ENCODE measurements around the gene MYO1E.

The MYO1E gene

DNA sequence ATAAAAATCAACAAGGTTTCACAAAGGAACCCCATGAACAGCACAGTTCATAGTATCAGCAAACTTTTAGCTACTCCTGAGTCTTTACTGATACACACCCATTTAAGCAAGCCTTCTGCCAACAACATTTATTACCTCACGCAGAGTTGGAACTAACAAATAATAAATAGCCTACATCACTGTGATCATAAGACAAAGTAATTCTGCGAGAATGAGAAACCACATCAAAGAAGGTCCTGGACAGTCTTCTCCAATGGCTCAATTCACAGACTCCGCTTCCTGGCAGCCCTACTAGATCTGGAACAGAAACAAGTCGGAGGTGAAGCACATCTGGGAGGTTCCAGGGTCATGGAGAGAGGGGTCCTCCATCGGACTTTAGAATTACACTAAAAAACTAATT is 129.0 kb downstream of the MYO1E start:
- no peak overlapping the region for H3K27ac ChIP-seq
- no peak for TF ChIP-seq ZFX (IDR thresholded peaks at IDR 0.05; ENCODE audit: borderline replicate concordance)
- TF ChIP-seq, protein P1, sequence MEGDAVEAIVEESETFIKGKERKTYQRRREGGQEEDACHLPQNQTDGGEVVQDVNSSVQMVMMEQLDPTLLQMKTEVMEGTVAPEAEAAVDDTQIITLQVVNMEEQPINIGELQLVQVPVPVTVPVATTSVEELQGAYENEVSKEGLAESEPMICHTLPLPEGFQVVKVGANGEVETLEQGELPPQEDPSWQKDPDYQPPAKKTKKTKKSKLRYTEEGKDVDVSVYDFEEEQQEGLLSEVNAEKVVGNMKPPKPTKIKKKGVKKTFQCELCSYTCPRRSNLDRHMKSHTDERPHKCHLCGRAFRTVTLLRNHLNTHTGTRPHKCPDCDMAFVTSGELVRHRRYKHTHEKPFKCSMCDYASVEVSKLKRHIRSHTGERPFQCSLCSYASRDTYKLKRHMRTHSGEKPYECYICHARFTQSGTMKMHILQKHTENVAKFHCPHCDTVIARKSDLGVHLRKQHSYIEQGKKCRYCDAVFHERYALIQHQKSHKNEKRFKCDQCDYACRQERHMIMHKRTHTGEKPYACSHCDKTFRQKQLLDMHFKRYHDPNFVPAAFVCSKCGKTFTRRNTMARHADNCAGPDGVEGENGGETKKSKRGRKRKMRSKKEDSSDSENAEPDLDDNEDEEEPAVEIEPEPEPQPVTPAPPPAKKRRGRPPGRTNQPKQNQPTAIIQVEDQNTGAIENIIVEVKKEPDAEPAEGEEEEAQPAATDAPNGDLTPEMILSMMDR (IDR thresholded peaks at IDR 0.05): no peak

DNA sequence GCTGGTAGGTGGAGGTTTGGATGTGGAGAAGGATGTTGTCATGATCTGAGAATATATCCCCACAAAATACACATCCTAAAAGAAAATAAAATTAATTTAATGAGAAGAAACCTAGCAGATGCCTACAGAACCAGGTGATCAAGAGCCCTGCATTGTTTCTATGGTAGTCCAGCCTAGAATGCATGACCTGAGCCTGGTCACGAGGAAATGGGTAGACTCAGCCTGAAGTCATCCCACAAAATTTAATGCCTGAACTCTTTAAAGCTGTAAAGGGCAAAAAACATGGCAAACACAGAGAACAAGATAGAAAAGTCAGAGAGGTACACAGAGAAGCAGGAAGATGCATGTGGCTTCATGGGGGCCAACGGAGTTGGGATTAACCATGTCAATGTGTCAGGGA is 130.0 kb downstream of the MYO1E start:
- TF ChIP-seq, protein P1 (IDR thresholded peaks at IDR 0.05): no peak
- TF ChIP-seq ZFX (IDR thresholded peaks at IDR 0.05; ENCODE audit: borderline replicate concordance): no peak
- H3K27ac ChIP-seq: no peak overlapping the region

DNA sequence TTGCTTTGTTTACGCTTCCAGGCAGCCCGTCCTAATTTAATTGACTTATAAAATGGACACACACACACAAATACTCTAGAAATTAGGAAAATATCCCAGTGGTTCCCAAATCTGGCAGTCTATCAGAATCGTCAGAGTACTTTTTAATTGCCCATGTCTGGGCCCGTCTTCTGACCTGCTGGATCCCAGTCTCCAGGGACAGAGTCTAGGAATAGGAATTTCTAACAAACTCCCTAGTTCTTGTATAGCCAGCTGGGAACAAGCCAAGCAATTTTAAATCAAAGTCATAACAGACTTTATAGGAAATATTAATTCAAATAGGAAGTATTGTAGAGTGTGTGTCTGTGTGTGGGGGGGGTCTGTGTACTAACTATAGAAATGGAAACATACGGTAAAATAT is 132.6 kb downstream of the MYO1E start:
- TF ChIP-seq, protein P1 (IDR thresholded peaks at IDR 0.05): no peak
- no peak for TF ChIP-seq ZFX (IDR thresholded peaks at IDR 0.05; ENCODE audit: borderline replicate concordance)
- H3K27ac ChIP-seq: no peak overlapping the region

DNA sequence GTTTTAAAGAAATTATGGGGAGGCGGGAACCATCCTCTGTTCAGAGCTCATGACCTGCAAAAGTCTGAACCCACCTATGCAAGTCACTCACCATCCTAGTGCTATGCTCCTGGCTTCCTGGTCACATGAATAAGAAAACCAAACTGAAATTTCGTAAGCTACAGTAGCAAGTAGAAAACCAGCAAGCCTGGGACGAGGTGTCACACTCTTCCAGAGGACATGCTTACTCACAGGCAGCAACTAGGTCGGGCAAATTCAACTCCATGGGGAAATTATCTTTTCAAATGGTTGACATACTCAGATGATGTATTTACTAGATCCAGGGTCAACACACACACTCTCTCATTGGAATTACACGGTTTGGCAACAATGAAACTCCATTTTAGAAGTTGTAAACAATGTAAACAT is 134.7 kb downstream of the MYO1E start:
- H3K27ac ChIP-seq: no peak overlapping the region

DNA sequence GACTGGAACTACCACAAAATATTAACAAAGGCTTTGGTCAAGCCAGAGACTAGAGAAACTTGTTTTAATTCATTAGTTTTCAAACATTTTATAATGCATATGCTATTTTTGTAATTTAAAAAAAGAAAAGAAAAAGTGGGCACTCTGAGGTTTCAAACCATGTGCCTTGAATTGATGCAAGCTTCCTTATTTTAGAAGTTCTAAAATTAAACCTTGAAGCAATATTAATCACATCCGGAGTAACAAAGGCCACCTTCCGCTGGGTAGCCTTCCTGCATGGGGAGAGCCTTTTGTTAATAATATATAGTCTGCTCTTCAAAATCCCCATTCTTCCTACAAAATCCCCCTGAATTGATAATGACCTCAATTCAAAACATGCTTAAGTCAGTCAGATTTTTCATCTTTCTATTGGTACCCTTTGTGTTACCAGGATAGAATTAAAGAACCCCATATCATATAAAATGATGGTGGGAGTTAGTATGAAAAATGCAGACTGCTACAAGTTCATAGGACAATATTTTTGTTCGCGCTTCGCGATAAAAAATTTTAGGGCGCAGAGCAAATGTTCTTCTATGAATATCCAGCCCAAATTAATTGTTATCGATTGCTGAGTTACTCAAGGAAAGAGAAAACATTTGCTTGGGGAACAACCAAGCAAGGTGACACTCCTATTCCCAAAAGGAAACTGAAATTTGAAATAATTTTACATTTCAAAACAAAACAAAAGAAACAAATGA is 135.4 kb downstream of the MYO1E start:
- no peak overlapping the region for H3K27ac ChIP-seq
- TF ChIP-seq, protein P1 (IDR thresholded peaks at IDR 0.05): no peak
- no peak for TF ChIP-seq ZFX (IDR thresholded peaks at IDR 0.05; ENCODE audit: borderline replicate concordance)

More for the DNA sequence above, 134.7 kb downstream of the MYO1E start:
- no peak for TF ChIP-seq ZFX (IDR thresholded peaks at IDR 0.05; ENCODE audit: borderline replicate concordance)
- TF ChIP-seq, protein P1 (IDR thresholded peaks at IDR 0.05): no peak

DNA sequence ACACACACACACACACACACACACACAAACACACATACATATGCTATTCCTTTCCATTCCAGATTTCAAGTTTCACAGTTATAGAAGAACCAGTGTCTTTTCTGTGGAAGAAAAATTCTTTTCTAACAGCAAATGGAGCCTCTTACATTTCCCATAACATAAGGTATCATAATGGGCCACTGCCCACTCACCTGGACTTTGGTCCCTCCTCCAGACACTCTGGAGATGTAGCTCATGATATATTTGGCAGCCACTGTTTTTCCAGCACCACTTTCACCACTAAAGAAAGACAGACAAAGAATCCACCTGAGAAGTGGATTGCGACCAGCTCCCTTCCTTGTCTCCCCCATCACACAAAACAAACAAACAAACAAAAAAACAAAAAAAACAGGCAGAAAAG is 136.3 kb downstream of the MYO1E start:
- H3K27ac ChIP-seq: no peak overlapping the region
- TF ChIP-seq, protein P1 (IDR thresholded peaks at IDR 0.05): no peak
- TF ChIP-seq ZFX (IDR thresholded peaks at IDR 0.05; ENCODE audit: borderline replicate concordance): no peak

DNA sequence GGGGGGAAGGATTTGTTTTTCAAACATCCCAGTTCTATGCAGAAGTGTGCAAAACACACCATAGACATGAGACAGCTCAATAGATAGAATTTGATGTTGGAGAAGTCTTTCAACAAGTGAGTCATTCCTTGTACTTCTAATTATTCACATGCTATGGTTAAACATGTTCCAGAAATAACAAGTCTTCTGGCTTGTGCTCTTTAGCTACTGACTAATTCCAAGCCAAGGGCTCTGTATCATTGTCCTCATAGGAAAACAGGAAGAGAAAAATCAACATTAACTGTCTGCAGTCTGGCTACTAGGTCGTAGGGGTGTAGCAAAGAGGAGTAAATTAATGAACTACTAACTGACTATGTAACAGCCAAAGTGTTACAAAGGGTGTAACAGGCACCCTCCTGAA is 140.2 kb downstream of the MYO1E start:
- H3K27ac ChIP-seq: no peak overlapping the region
- TF ChIP-seq, protein P1 (IDR thresholded peaks at IDR 0.05): no peak
- TF ChIP-seq ZFX (IDR thresholded peaks at IDR 0.05; ENCODE audit: borderline replicate concordance): no peak
